ENCODE measurements around the gene PRKCA.

PRKCA gene

DNA sequence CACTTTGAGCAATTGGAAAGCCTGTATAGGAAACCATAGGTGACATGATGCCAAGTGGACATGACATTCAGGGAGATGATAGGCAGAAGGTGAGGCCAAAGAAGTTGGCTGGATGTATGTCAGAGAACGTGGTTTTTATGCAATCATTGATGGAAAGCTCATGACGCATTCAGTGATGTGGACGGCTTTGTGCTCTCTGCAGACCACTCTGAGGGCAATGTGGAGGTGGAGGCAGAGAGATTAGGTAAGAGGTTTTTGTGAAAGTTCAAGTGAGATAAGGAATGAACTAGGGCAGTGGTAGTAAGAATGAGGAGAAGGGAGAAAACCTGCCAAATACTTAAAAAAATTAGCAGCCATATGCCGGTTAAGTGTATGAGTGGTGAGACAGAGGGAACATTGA, 99.0 kb downstream of the PRKCA start:
- Histone ChIP-seq H3K4me2 (ENCODE audit: low read length) (no peak overlapping the region), H3K79me2 (ENCODE audit: control insufficient read depth, low read length) (no peaks in the 10 kb centered on the region), H3K4me1 (ENCODE audit: control insufficient read depth, low read length) (peaks cover 13% of the 10 kb centered on the region)

DNA sequence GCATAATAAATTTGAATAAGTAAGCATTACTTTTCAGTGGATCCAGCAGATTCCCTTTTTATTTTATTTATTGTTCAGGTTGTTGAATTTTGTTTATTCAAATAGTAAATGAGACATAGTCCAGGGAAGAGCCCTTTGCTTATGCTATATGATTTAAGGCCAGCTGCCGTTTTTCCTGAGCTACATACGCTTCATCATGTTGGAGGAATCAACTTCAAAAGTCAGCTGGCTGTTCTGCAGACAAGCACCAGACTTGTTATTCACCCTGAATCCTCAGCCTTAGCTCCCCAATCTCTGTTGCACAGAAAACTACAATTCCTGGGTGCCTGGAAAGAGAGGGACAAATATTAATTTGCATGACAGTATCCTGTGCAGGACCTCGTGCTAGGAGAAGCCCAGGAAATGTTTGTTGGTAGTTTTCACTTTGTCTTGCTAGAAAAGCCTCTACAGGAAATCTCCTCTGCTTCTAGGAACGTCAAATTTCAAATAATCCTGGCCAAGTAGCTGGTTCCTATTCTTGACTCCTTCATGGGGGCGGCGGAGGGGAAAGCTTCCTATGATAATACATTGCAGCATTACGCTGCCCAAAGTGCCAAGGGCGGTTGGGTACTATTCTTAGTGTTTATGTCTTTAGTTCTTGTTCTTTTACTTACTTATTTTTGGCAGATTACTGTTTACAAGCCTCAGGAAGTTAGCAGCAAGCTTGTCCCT, 101.6 kb downstream of the PRKCA start:
- no peak overlapping the region for H3K27ac ChIP-seq (ENCODE audit: low read depth, low read length)
- peaks cover 6% of the 10 kb centered on the region; the same call in 1 of the 2 replicates for H4K20me1 ChIP-seq (ENCODE audit: control insufficient read depth, insufficient read depth, low read depth, low read length)
- no peaks in the 10 kb centered on the region for H3F3A ChIP-seq (ENCODE audit: control insufficient read depth, insufficient read depth)
- H3K4me1 ChIP-seq (ENCODE audit: control insufficient read depth, low read length) = peaks cover 13% of the 10 kb centered on the region
- H3K36me3 ChIP-seq (ENCODE audit: control insufficient read depth, low read length) = no peaks in the 10 kb centered on the region
- H3K79me2 ChIP-seq (ENCODE audit: control insufficient read depth, low read length) = no peaks in the 10 kb centered on the region
- H3K4me2 ChIP-seq (ENCODE audit: low read length) = no peak overlapping the region
- H3K4me3 ChIP-seq (ENCODE audit: low read length) = no peak overlapping the region
- TF ChIP-seq, protein P1, sequence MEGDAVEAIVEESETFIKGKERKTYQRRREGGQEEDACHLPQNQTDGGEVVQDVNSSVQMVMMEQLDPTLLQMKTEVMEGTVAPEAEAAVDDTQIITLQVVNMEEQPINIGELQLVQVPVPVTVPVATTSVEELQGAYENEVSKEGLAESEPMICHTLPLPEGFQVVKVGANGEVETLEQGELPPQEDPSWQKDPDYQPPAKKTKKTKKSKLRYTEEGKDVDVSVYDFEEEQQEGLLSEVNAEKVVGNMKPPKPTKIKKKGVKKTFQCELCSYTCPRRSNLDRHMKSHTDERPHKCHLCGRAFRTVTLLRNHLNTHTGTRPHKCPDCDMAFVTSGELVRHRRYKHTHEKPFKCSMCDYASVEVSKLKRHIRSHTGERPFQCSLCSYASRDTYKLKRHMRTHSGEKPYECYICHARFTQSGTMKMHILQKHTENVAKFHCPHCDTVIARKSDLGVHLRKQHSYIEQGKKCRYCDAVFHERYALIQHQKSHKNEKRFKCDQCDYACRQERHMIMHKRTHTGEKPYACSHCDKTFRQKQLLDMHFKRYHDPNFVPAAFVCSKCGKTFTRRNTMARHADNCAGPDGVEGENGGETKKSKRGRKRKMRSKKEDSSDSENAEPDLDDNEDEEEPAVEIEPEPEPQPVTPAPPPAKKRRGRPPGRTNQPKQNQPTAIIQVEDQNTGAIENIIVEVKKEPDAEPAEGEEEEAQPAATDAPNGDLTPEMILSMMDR (IDR thresholded peaks at IDR 0.05; ENCODE audit: low read depth, low read length, poor library complexity, severe bottlenecking) = no peak
- no peak for TF ChIP-seq EZH2phosphoT487 (IDR thresholded peaks at IDR 0.05; ENCODE audit: borderline replicate concordance, low read length)
- no peaks in the 10 kb centered on the region for H3K9me3 ChIP-seq (ENCODE audit: control insufficient read depth, insufficient read depth, low read length)
- H3K27me3 ChIP-seq (ENCODE audit: control insufficient read depth, low read length) = peaks cover 5% of the 10 kb centered on the region; the same call in 1 of the 2 replicates
- H3K9me2 ChIP-seq (replicated peaks; ENCODE audit: control insufficient read depth, low read length) = no peaks in the 10 kb centered on the region

More for the DNA sequence above, 99.0 kb downstream of the PRKCA start:
- Histone ChIP-seq H4K20me1 (ENCODE audit: control insufficient read depth, insufficient read depth, low read depth, low read length) (peaks cover 6% of the 10 kb centered on the region; the same call in 1 of the 2 replicates), H3K9me3 (ENCODE audit: control insufficient read depth, insufficient read depth, low read length) (no peaks in the 10 kb centered on the region), H3F3A (ENCODE audit: control insufficient read depth, insufficient read depth) (no peaks in the 10 kb centered on the region), H3K27ac (ENCODE audit: low read depth, low read length) (no peak overlapping the region), H3K27me3 (ENCODE audit: control insufficient read depth, low read length) (peaks cover 5% of the 10 kb centered on the region; the same call in 1 of the 2 replicates), H3K36me3 (ENCODE audit: control insufficient read depth, low read length) (no peaks in the 10 kb centered on the region), H3K9me2 (replicated peaks; ENCODE audit: control insufficient read depth, low read length) (no peaks in the 10 kb centered on the region), H3K4me3 (ENCODE audit: low read length) (no peak overlapping the region)
- TF ChIP-seq EZH2phosphoT487 (IDR thresholded peaks at IDR 0.05; ENCODE audit: borderline replicate concordance, low read length) = no peak
- TF ChIP-seq, protein P1 (IDR thresholded peaks at IDR 0.05; ENCODE audit: low read depth, low read length, poor library complexity, severe bottlenecking) = no peak

DNA sequence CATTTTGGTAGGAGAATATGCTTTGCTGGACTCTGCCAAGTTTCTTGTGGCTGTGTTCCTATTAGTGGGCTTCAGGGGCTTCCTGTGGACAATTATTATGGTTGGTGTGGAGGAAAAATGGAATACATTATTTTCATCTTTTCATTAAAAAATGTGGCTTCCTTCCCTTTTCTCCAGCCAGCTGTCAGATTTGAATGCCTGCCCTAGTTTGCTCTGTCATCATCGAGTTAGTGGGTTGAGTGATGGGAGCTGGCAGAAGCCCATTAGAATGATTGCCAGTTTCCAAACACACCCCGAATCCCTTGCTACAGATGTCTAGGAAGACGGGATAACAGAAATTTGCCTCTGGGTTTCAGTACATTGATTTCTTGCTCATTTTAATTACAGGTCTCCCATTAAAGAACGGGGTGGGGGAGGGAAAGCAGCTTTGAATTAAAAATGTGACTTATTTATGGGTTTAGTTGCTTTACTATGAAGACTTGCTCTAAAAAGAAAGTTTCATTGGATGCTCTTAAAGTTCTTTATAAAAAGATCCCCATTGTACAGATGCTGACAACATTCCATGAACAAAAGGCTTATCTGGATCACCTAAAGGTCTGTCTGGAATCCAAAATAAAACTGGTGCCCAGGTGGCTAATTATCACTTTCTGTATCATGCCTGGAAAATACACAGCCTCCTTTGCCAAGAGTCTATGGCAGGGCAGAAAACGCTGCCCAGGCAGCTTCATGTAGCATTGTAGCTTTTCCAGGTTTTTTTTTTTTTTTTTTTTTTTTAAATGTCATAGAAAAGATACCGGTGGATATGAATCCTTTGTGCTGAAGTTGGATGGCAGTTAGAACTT, 103.6 kb downstream of the PRKCA start:
- Histone ChIP-seq H3K36me3 (ENCODE audit: control insufficient read depth, low read length) (no peaks in the 10 kb centered on the region), H3K4me3 (ENCODE audit: low read length) (no peak overlapping the region), H3F3A (ENCODE audit: control insufficient read depth, insufficient read depth) (no peaks in the 10 kb centered on the region), H3K9me2 (replicated peaks; ENCODE audit: control insufficient read depth, low read length) (no peaks in the 10 kb centered on the region), H3K27me3 (ENCODE audit: control insufficient read depth, low read length) (peaks cover 5% of the 10 kb centered on the region; the same call in 1 of the 2 replicates), H3K79me2 (ENCODE audit: control insufficient read depth, low read length) (no peaks in the 10 kb centered on the region), H4K20me1 (ENCODE audit: control insufficient read depth, insufficient read depth, low read depth, low read length) (peaks cover 6% of the 10 kb centered on the region; the same call in 1 of the 2 replicates), H3K4me2 (ENCODE audit: low read length) (no peak overlapping the region), H3K9me3 (ENCODE audit: control insufficient read depth, insufficient read depth, low read length) (no peaks in the 10 kb centered on the region), H3K27ac (ENCODE audit: low read depth, low read length) (no peak overlapping the region), H3K4me1 (ENCODE audit: control insufficient read depth, low read length) (peaks cover 6% of the 10 kb centered on the region)
- TF ChIP-seq, protein P1 (IDR thresholded peaks at IDR 0.05; ENCODE audit: low read depth, low read length, poor library complexity, severe bottlenecking) = no peak
- no peak for TF ChIP-seq EZH2phosphoT487 (IDR thresholded peaks at IDR 0.05; ENCODE audit: borderline replicate concordance, low read length)

All from DOHH2 (cell line).